Nephron (organoid): ENCODE results near the gene IPO4.

Experiments used
- H3K27ac Mint-ChIP-seq, 3 experiments: 2 replicates each; pipeline ENCODE4 v1.8.0; 2020; ENCODE audit warnings: mixed read lengths in 3 of 3, mild to moderate bottlenecking in 2 of 3, moderate library complexity in 1 of 3
- H3K27me3 Mint-ChIP-seq: 2 replicates; pipeline ENCODE4 v1.8.0; 2021; ENCODE audit warnings: low read depth, mild to moderate bottlenecking, moderate library complexity, mixed read lengths
- H3K36me3 Mint-ChIP-seq: 2 replicates; pipeline ENCODE4 v1.8.0; 2020; ENCODE audit warnings: low read depth, mixed read lengths
- H3K4me1 Mint-ChIP-seq: 2 replicates; pipeline ENCODE4 v1.8.0; 2020; ENCODE audit warnings: mixed read lengths
- H3K4me3 Mint-ChIP-seq, 3 experiments: 2 replicates each; pipeline ENCODE4 v1.8.0; 2020; ENCODE audit warnings: mild to moderate bottlenecking in 3 of 3, mixed read lengths in 3 of 3, moderate library complexity in 2 of 3
- H3K9me3 Mint-ChIP-seq: 2 replicates; pipeline ENCODE4 v1.8.0; 2020; ENCODE audit warnings: mixed read lengths
- TF ChIP-seq, protein P1 (sequence below), 3 experiments: fragments of 200-600 bp; sonication (generic); IDR thresholded peaks; one replicate each; pipeline ENCODE4 v1.5.0; 2021; ENCODE audit warnings: antibody characterized with exemption in 3 of 3; ENCODE audit not compliant: unreplicated experiment in 3 of 3

Gene IPO4

GRCh38 chr14:24235804-24236688 is 47.4 kb upstream of the IPO4 start:
- Mint-ChIP-seq H3K27me3 (no peaks in the 10 kb centered on the region), H3K4me1 (peaks cover 46% of the 10 kb centered on the region), H3K4me3 (peak overlapping the region; percentile 10 to 94 (median 16)), H3K36me3 (peaks cover 59% of the 10 kb centered on the region), H3K27ac (peak overlapping the region in 1 of 3 experiments; percentile 15), H3K9me3 (no peaks in the 10 kb centered on the region)
- TF ChIP-seq, protein P1, sequence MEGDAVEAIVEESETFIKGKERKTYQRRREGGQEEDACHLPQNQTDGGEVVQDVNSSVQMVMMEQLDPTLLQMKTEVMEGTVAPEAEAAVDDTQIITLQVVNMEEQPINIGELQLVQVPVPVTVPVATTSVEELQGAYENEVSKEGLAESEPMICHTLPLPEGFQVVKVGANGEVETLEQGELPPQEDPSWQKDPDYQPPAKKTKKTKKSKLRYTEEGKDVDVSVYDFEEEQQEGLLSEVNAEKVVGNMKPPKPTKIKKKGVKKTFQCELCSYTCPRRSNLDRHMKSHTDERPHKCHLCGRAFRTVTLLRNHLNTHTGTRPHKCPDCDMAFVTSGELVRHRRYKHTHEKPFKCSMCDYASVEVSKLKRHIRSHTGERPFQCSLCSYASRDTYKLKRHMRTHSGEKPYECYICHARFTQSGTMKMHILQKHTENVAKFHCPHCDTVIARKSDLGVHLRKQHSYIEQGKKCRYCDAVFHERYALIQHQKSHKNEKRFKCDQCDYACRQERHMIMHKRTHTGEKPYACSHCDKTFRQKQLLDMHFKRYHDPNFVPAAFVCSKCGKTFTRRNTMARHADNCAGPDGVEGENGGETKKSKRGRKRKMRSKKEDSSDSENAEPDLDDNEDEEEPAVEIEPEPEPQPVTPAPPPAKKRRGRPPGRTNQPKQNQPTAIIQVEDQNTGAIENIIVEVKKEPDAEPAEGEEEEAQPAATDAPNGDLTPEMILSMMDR (IDR thresholded peaks at IDR 0.05; ENCODE audit: unreplicated experiment in 3 of 3): no peak

DNA sequence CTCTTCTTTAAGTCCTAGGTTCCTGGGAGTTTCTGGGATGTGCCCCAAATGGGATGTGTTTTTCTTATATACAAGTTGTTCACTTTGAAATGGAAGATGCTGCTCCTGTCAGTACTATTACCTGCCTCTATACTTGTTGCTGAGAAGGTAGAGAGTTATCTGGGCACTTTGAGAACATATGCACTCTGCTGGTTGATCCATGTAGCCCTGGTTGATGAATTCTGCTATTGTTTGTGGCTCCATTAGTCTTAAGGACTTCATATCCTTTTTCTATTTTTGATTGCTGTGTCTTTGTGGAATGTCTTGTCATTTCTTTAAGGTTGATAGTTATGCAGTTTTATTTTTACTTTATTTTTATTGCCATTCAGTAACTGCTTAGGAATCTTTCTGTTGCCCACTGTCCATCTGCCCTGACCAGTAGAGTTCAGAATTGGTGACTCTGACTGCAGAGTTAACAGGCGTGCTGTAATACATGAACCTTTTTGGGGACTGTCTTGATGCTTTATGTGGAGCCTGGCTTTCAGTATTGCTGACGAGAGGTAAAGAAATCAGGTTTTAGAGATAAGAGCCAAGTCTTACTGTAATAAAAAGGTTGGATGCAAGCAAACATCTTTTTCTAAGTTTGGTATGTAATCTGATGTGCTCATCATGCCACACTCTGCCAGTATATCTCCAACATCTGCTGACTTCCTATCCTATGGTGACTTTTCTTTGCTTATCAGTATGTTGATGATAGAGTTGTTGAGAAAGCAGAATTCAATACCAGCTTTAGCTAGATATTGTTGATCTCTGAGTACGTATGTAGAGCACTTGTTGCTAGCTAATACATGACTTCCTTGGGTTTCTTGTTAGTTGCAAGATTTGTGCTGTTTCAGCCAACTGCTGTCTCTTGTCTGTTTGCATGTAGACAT is 45.7 kb upstream of the IPO4 start:
- H3K27ac Mint-ChIP-seq: peak overlapping the region; percentile 92 to 99 (median 97)
- peaks cover 47% of the 10 kb centered on the region for H3K36me3 Mint-ChIP-seq
- no peaks in the 10 kb centered on the region for H3K9me3 Mint-ChIP-seq
- peak overlapping the region; percentile 90 to 98 (median 94) for H3K4me3 Mint-ChIP-seq
- TF ChIP-seq, protein P1 (IDR thresholded peaks at IDR 0.05; ENCODE audit: unreplicated experiment in 3 of 3): no peak
- no peaks in the 10 kb centered on the region for H3K27me3 Mint-ChIP-seq
- H3K4me1 Mint-ChIP-seq: peaks cover 35% of the 10 kb centered on the region

DNA sequence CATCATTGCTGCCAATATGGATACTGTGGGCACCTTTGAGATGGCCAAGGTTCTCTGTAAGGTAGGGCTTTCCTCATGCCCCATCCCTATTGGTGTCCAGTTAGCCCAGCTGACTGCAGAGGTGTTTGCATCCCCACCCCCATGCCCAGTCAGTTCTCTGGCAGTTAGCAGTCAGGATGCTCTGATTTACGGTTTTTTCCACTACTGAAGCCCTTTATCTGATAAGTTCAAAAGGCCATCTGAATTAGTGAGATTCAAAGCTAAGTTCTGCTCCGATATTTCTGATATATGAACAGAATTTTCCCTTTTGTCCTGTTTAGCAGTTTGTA is 44.9 kb upstream of the IPO4 start:
- H3K9me3 Mint-ChIP-seq: no peaks in the 10 kb centered on the region
- H3K27ac Mint-ChIP-seq: peak overlapping the region; percentile 92 to 99 (median 97)
- TF ChIP-seq, protein P1 (IDR thresholded peaks at IDR 0.05; ENCODE audit: unreplicated experiment in 3 of 3): no peak
- peaks cover 27% of the 10 kb centered on the region for H3K4me1 Mint-ChIP-seq
- H3K36me3 Mint-ChIP-seq: peaks cover 40% of the 10 kb centered on the region
- peak overlapping the region; percentile 90 to 98 (median 94) for H3K4me3 Mint-ChIP-seq
- no peaks in the 10 kb centered on the region for H3K27me3 Mint-ChIP-seq

GRCh38 chr14:24232645-24233537 is 44.3 kb upstream of the IPO4 start, which contains the start of gene GMPR2:
Gene GMPR2, plus strand, starts transcription at chr14:24232929. Its CDS starts 325 bp downstream, at chr14:24233254.
- Mint-ChIP-seq H3K36me3 (peaks cover 33% of the 10 kb centered on the region), H3K27me3 (no peaks in the 10 kb centered on the region), H3K4me3 (peak within 1 kb of the TSS; percentile 90 to 98 (median 94)), H3K4me1 (peaks cover 27% of the 10 kb centered on the region), H3K9me3 (no peaks in the 10 kb centered on the region), H3K27ac (peak within 1 kb of the TSS; percentile 92 to 99 (median 97))
- TF ChIP-seq, protein P1 (IDR thresholded peaks at IDR 0.05; ENCODE audit: unreplicated experiment in 3 of 3): no peak

- Mint-ChIP-seq H3K4me1 (peaks cover 27% of the 10 kb centered on the region), H3K4me3 (peak within 1 kb of the TSS; percentile 90 to 98 (median 94)), H3K36me3 (peaks cover 31% of the 10 kb centered on the region), H3K27me3 (no peaks in the 10 kb centered on the region), H3K9me3 (no peaks in the 10 kb centered on the region), H3K27ac (peak within 1 kb of the TSS; percentile 92 to 99 (median 97))
- TF ChIP-seq, protein P1 (IDR thresholded peaks at IDR 0.05; ENCODE audit: unreplicated experiment in 3 of 3): no peak
Observed at GRCh38 chr14:24232121-24232644, 43.6 kb upstream of the IPO4 start, which contains the start of gene NEDD8. Gene NEDD8, minus strand, starts transcription at chr14:24232367. Its CDS starts 100 bp downstream, at chr14:24232267.
